ENCODE measurements around the gene ZNF527. TPM values are rescaled to one million over a fixed set of nuclear protein-coding genes. Genes with fewer than 3 reads are reported as not detected.
"Not testable (repeated sequence)": the region's sequence is repeated elsewhere in the genome, so short reads cannot be mapped to it uniquely, and the experiment has no call there.

The ZNF527 gene
- total and polyA plus RNA-seq, 4 experiments from 2014 or later: 5.2 to 13.3 (median 10.7) TPM

- H3K27ac Mint-ChIP-seq: no peak overlapping the region
- H3K4me3 Mint-ChIP-seq: no peak overlapping the region
- no peaks in the 10 kb centered on the region for H3K4me1 ChIP-seq (ENCODE audit: insufficient read depth, low read length)
- no peaks in the 10 kb centered on the region for H3K27me3 ChIP-seq (ENCODE audit: insufficient read depth, low read length)
- no peak overlapping the region for H3K4me3 ChIP-seq (ENCODE audit: low read length in 2 of 2)
- intact Hi-C loops (cut with micrococcal nuclease): no loop called here
- H3K9me3 Mint-ChIP-seq: peaks cover 3 to 96% (median 85%) of the 10 kb centered on the region in 8 donors
- CTCF ChIA-PET (ENCODE audit: partially characterized antibody): no interaction called here
- H3K4me1 Mint-ChIP-seq: peaks cover 0 to 1% (median 0%) of the 10 kb centered on the region in 4 donors
- H3K36me3 Mint-ChIP-seq: peaks cover 58 to 63% of the 10 kb centered on the region in 2 donors
- H3K36me3 ChIP-seq (ENCODE audit: insufficient read depth, low read length): peaks cover 30% of the 10 kb centered on the region
- H3K27me3 Mint-ChIP-seq: no peaks in the 10 kb centered on the region
- no peak for DNase-seq
- H3K27ac ChIP-seq (ENCODE audit: low read depth, low read length): no peak overlapping the region
- peaks cover 6 to 80% of the 10 kb centered on the region in 2 donors for H3K9me3 ChIP-seq (ENCODE audit: control insufficient read depth in 1 of 2, low read length in 2 of 2)
- POLR2A ChIA-PET (ENCODE audit: partially characterized antibody): no interaction called here
Observed at GRCh38 chr19:37389234-37389633, 18.3 kb downstream of the ZNF527 start.

- H3K27me3 Mint-ChIP-seq; DNase-seq; H3K4me3 Mint-ChIP-seq; H3K4me1 Mint-ChIP-seq; H3K27ac ChIP-seq (ENCODE audit: low read depth, low read length); POLR2A ChIA-PET (ENCODE audit: partially characterized antibody); H3K27ac Mint-ChIP-seq; H3K4me1 ChIP-seq (ENCODE audit: insufficient read depth, low read length); H3K27me3 ChIP-seq (ENCODE audit: insufficient read depth, low read length); CTCF ChIA-PET (ENCODE audit: partially characterized antibody); intact Hi-C loops (cut with micrococcal nuclease); H3K4me3 ChIP-seq (ENCODE audit: low read length in 2 of 2): not testable (repeated sequence)
- H3K36me3 Mint-ChIP-seq: peaks cover 47 to 48% of the 10 kb centered on the region in 2 donors
- Histone ChIP-seq H3K36me3 (ENCODE audit: insufficient read depth, low read length) (peaks cover 14% of the 10 kb centered on the region), H3K9me3 (ENCODE audit: control insufficient read depth in 1 of 2, low read length in 2 of 2) (peaks cover 6 to 71% of the 10 kb centered on the region in 2 donors)
- peaks cover 0 to 90% (median 78%) of the 10 kb centered on the region in 8 donors for H3K9me3 Mint-ChIP-seq
Observed at GRCh38 chr19:37391399-37391798, 20.5 kb downstream of the ZNF527 start.

DNA sequence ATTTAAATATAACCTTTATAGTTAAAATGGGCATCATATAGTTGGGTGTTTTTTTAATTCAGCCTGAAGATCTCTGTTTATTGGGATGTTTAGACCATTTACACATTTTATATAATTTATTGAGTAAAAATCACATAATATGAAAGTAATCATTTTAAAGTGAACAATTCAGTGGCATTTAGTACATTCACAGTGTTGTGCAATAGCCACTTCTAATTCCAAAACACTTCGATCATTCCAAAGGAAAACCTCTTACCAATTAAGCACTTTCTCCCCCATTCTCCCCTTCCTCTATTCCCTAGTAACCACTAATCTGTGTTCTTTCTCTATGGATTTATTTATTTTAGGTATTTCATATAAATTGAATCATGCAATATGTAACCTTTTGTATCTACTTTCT, 30.2 kb downstream of the ZNF527 start:
- Mint-ChIP-seq H3K27ac (no peak overlapping the region), H3K9me3 (peaks cover 0 to 87% (median 75%) of the 10 kb centered on the region in 8 donors), H3K36me3 (peaks cover 14 to 30% of the 10 kb centered on the region in 2 donors), H3K27me3 (no peaks in the 10 kb centered on the region), H3K4me3 (no peak overlapping the region), H3K4me1 (no peaks in the 10 kb centered on the region)
- Histone ChIP-seq H3K36me3 (ENCODE audit: insufficient read depth, low read length) (no peaks in the 10 kb centered on the region), H3K27me3 (ENCODE audit: insufficient read depth, low read length) (no peaks in the 10 kb centered on the region), H3K9me3 (ENCODE audit: control insufficient read depth in 1 of 2, low read length in 2 of 2) (peaks cover 0 to 13% of the 10 kb centered on the region in 2 donors), H3K27ac (ENCODE audit: low read depth, low read length) (no peak overlapping the region), H3K4me3 (ENCODE audit: low read length in 2 of 2) (no peak overlapping the region), H3K4me1 (ENCODE audit: insufficient read depth, low read length) (no peaks in the 10 kb centered on the region)
- CTCF ChIA-PET (ENCODE audit: partially characterized antibody): no interaction called here
- intact Hi-C loops (cut with micrococcal nuclease): no loop called here
- POLR2A ChIA-PET (ENCODE audit: partially characterized antibody): no interaction called here
- no peak for DNase-seq

GRCh38 chr19:37403403-37403802, 32.5 kb downstream of the ZNF527 start:
- no peak for DNase-seq
- Histone ChIP-seq H3K27ac (ENCODE audit: low read depth, low read length) (no peak overlapping the region), H3K27me3 (ENCODE audit: insufficient read depth, low read length) (no peaks in the 10 kb centered on the region), H3K9me3 (ENCODE audit: control insufficient read depth in 1 of 2, low read length in 2 of 2) (peaks cover 4 to 10% of the 10 kb centered on the region in 2 donors), H3K4me3 (ENCODE audit: low read length in 2 of 2) (no peak overlapping the region), H3K4me1 (ENCODE audit: insufficient read depth, low read length) (no peaks in the 10 kb centered on the region), H3K36me3 (ENCODE audit: insufficient read depth, low read length) (no peaks in the 10 kb centered on the region)
- Mint-ChIP-seq H3K4me3 (no peak overlapping the region), H3K36me3 (peaks cover 16 to 32% of the 10 kb centered on the region in 2 donors), H3K27ac (no peak overlapping the region), H3K27me3 (no peaks in the 10 kb centered on the region), H3K9me3 (peaks cover 0 to 93% (median 86%) of the 10 kb centered on the region in 8 donors), H3K4me1 (no peaks in the 10 kb centered on the region)
- POLR2A ChIA-PET (ENCODE audit: partially characterized antibody): interaction anchor here (0.9 kb wide), 1 partner anchor 9 kb away, joined by 3 read pairs; no protein-coding TSS in a partner anchor
- intact Hi-C loops (cut with micrococcal nuclease): no loop called here
- CTCF ChIA-PET (ENCODE audit: partially characterized antibody): no interaction called here

DNA sequence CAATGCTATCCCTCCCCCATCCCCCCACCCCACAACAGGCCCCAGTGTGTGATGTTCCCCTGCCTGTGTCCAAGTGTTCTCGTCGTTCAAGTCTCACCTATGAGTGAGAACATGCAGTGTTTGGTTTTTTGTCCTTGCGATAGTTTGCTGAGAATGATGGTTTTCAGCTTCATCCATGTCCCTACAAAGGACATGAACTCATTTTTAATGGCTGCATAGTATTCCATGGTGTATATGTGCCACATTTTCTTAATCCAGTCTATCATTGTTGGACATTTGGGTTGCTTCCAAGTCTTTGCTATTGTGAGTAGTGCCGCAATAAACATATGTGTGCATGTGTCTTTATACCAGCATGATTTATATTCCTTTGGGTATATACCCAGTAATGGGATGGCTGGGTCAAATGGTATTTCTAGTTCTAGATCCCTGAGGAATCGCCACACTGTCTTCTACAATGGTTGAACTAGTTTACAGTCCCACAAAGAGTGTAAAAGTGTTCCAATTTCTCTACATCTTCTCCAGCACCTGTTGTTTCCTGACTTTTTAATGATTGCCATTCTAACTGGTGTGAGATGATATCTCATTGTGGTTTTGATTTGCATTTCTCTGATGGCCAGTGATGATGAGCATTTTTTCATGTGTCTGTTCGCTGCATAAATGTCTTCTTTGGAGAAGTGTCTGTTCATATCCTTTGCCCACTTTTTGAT, 35.4 kb downstream of the ZNF527 start:
- CTCF ChIA-PET (ENCODE audit: partially characterized antibody); intact Hi-C loops (cut with micrococcal nuclease); H3K4me1 ChIP-seq (ENCODE audit: insufficient read depth, low read length); H3K4me1 Mint-ChIP-seq; H3K27ac Mint-ChIP-seq; POLR2A ChIA-PET (ENCODE audit: partially characterized antibody); H3K36me3 ChIP-seq (ENCODE audit: insufficient read depth, low read length); H3K4me3 Mint-ChIP-seq; DNase-seq; H3K27me3 ChIP-seq (ENCODE audit: insufficient read depth, low read length); H3K27me3 Mint-ChIP-seq; H3K4me3 ChIP-seq (ENCODE audit: low read length in 2 of 2); H3K27ac ChIP-seq (ENCODE audit: low read depth, low read length): not testable (repeated sequence)
- Mint-ChIP-seq H3K9me3 (peaks cover 4 to 98% (median 92%) of the 10 kb centered on the region in 8 donors), H3K36me3 (peaks cover 16 to 29% of the 10 kb centered on the region in 2 donors)
- peaks cover 4 to 26% of the 10 kb centered on the region in 2 donors for H3K9me3 ChIP-seq (ENCODE audit: control insufficient read depth in 1 of 2, low read length in 2 of 2)

DNA sequence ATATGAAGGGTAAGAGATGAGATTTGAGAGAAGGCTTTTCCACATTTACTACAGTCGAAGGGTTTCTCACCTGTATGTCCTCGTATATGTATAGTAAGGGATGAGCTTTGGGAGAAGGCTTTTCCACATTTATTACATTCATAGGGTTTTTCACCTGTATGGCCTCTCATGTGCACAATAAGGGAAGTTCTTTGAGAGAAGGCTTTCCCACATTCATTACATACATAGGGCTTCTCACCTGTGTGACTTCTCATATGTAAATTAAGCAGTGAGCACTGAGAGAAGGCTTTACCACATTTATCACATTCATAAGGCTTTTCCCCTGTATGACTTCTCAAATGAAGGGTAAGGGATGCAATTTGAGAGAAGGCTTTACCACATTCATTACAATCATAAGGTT, 41.8 kb downstream of the ZNF527 start:
- Mint-ChIP-seq H3K27me3 (no peaks in the 10 kb centered on the region), H3K4me1 (peaks cover 0 to 2% (median 0%) of the 10 kb centered on the region in 4 donors), H3K9me3 (peaks cover 4 to 99% (median 89%) of the 10 kb centered on the region in 8 donors), H3K4me3 (no peak overlapping the region), H3K36me3 (peaks cover 57% of the 10 kb centered on the region in 2 donors), H3K27ac (no peak overlapping the region)
- peaks cover 23 to 58% of the 10 kb centered on the region in 2 donors for H3K9me3 ChIP-seq (ENCODE audit: control insufficient read depth in 1 of 2, low read length in 2 of 2)
- no peaks in the 10 kb centered on the region for H3K4me1 ChIP-seq (ENCODE audit: insufficient read depth, low read length)
- peak overlapping the region; percentile 30 to 31 for H3K4me3 ChIP-seq (ENCODE audit: low read length in 2 of 2)
- no peak overlapping the region for H3K27ac ChIP-seq (ENCODE audit: low read depth, low read length)
- no peak for DNase-seq
- POLR2A ChIA-PET (ENCODE audit: partially characterized antibody): no interaction called here
- no peaks in the 10 kb centered on the region for H3K27me3 ChIP-seq (ENCODE audit: insufficient read depth, low read length)
- peaks cover 10% of the 10 kb centered on the region for H3K36me3 ChIP-seq (ENCODE audit: insufficient read depth, low read length)
- intact Hi-C loops (cut with micrococcal nuclease): no loop called here
- CTCF ChIA-PET (ENCODE audit: partially characterized antibody): no interaction called here

DNA sequence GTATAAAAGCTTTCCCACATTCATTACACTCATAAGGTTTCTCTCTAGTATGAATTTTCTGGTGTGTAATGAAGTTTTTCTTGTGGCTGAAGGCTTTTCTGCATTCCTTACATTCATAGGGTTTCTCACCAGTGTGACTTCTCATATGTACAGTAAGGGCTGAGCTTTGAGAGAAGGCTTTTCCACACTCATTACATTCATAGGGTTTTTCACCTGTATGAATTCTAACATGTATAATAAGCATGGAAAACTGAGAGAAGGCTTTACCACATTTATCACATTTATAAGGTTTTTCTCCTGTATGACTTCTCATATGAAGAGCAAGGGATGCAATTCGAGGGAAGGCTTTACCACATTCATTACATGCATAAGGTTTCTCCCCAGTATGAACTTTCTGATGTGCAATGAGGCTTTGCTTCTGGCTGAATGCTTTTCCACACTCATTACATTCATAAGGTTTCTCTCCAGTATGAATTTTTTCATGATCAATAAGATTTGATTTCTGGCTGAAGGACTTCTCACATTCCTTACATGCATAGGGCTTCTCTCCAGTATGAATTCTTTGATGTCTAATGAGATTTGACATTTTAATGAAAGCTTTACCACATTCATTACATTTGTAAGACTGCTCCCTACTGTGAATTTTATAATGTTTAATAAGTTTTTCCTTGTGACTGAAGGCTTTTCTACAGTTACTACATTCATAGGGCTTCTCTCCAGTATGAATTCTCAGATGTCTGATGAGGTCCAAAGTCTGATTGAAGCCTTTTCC, 42.6 kb downstream of the ZNF527 start:
- H3K4me3 ChIP-seq (ENCODE audit: low read length in 2 of 2): peak overlapping the region in 1 of 2 donors; percentile 31
- intact Hi-C loops (cut with micrococcal nuclease): no loop called here
- H3K27ac Mint-ChIP-seq: no peak overlapping the region
- no peaks in the 10 kb centered on the region for H3K27me3 ChIP-seq (ENCODE audit: insufficient read depth, low read length)
- H3K36me3 ChIP-seq (ENCODE audit: insufficient read depth, low read length): peaks cover 10% of the 10 kb centered on the region
- ChIA-PET POLR2A (ENCODE audit: partially characterized antibody) (no interaction called here), CTCF (ENCODE audit: partially characterized antibody) (no interaction called here)
- no peak for DNase-seq
- H3K9me3 Mint-ChIP-seq: peaks cover 5 to 99% (median 88%) of the 10 kb centered on the region in 8 donors
- H3K27me3 Mint-ChIP-seq: no peaks in the 10 kb centered on the region
- peaks cover 21 to 62% of the 10 kb centered on the region in 2 donors for H3K9me3 ChIP-seq (ENCODE audit: control insufficient read depth in 1 of 2, low read length in 2 of 2)
- H3K4me1 Mint-ChIP-seq: peaks cover 0 to 2% (median 0%) of the 10 kb centered on the region in 4 donors
- no peak overlapping the region for H3K4me3 Mint-ChIP-seq
- H3K4me1 ChIP-seq (ENCODE audit: insufficient read depth, low read length): no peaks in the 10 kb centered on the region
- no peak overlapping the region for H3K27ac ChIP-seq (ENCODE audit: low read depth, low read length)
- peaks cover 60 to 61% of the 10 kb centered on the region in 2 donors for H3K36me3 Mint-ChIP-seq
